ENCODE measurements around the gene CPED1.
A peak's percentile ranks its signal among the peaks of the same experiment; 100 is the strongest.

Gene CPED1

DNA sequence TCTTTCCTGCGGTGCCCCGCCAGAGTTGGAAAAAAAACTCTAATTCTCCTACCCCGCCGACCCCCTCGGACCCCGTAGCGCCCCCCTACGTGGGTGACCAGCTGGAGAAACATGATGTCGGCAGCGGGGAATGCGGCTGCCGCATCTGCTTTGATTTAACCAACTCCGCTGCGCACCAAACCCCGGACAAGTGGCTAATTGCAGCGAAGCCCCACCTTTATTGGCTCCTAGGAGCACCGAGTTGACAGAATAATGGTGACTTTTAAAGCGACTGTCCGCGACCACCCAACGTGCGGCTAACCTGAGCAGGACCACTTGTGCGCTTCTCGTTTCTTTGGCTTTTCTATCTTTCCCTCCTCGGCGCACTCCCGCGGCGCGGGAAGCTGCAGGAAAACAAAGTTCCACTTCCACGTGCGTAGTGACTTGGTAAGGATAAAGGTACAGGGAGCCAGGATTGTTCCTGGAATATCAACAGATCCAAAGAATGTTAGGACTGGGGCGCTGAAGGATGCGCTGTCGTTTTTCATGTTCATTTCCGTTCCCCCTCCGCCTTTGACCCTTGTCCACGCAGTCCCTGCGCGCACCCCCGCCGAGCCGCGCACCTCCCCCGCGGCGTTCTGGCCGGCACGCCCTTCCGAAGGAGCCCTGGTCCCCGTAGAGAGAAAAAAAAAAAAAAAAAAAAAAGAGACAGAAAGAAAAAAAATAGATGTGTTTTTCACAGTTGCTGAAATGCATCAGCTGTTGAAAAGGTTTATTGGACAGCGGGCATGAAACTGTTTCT is 341.7 kb downstream of the CPED1 start (continued):
- TF ChIP-seq ZNF654 (tag by site-specific recombination; IDR thresholded peaks at IDR 0.05; ENCODE audit: low read depth) (no peak), HOXA7 (CRISPR knock-in tag; IDR thresholded peaks at IDR 0.05; ENCODE audit: borderline replicate concordance) (no peak), ZNF394 (tag by site-specific recombination; IDR thresholded peaks at IDR 0.05; ENCODE audit: borderline replicate concordance) (no peak), ZNF169 (tag by site-specific recombination; IDR thresholded peaks at IDR 0.05) (no peak), ZNF24 (tag by site-specific recombination; IDR thresholded peaks at IDR 0.05) (peak; percentile 64; the same call in 1 of the 2 replicates), YY1 (tag by site-specific recombination; IDR thresholded peaks at IDR 0.05) (no peak; the same call in 1 of the 2 replicates), TCF7L2 (IDR thresholded peaks at IDR 0.05; ENCODE audit: borderline replicate concordance, low read depth, low read length) (peak; percentile 31; the same call in 1 of the 2 replicates), ZNF514 (tag by site-specific recombination; IDR thresholded peaks at IDR 0.05) (no peak), ZNF324 (tag by site-specific recombination; IDR thresholded peaks at IDR 0.05) (peak; percentile 69), ZBTB8A (tag by site-specific recombination; IDR thresholded peaks at IDR 0.05) (0 out of 2 replicates have a peak, but pooled peaks have one; percentile 22), ZNF791 (tag by site-specific recombination; IDR thresholded peaks at IDR 0.05) (no peak), ZNF274 (IDR thresholded peaks at IDR 0.05; ENCODE audit: low read length) (no peak), ZNF274 (tag by site-specific recombination; IDR thresholded peaks at IDR 0.05; ENCODE audit: borderline replicate concordance) (no peak), ZBTB48 (tag by site-specific recombination; IDR thresholded peaks at IDR 0.05) (peak; percentile 25; the same call in 1 of the 2 replicates), KLF10 (tag by site-specific recombination; IDR thresholded peaks at IDR 0.05) (no peak), GFI1B (tag by site-specific recombination; IDR thresholded peaks at IDR 0.05) (no peak), ZNF133 (tag by site-specific recombination; IDR thresholded peaks at IDR 0.05) (no peak; the same call in 1 of the 2 replicates), ZNF777 (tag by site-specific recombination; IDR thresholded peaks at IDR 0.05; ENCODE audit: borderline replicate concordance) (no peak), ZNF658 (tag by site-specific recombination; IDR thresholded peaks at IDR 0.05) (no peak), GLI2 (tag by site-specific recombination; IDR thresholded peaks at IDR 0.05; ENCODE audit: borderline replicate concordance, low read depth) (no peak), ZIC2 (tag by site-specific recombination; IDR thresholded peaks at IDR 0.05) (peak; percentile 92), ZNF426 (tag by site-specific recombination; IDR thresholded peaks at IDR 0.05) (no peak)
- TF ChIP-seq, protein P1, sequence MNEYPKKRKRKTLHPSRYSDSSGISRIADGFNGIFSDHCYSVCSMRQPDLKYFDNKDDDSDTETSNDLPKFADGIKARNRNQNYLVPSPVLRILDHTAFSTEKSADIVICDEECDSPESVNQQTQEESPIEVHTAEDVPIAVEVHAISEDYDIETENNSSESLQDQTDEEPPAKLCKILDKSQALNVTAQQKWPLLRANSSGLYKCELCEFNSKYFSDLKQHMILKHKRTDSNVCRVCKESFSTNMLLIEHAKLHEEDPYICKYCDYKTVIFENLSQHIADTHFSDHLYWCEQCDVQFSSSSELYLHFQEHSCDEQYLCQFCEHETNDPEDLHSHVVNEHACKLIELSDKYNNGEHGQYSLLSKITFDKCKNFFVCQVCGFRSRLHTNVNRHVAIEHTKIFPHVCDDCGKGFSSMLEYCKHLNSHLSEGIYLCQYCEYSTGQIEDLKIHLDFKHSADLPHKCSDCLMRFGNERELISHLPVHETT (tag by site-specific recombination; IDR thresholded peaks at IDR 0.05), result no peak; the same call in 1 of the 2 replicates
- TF ChIP-seq, protein P2, sequence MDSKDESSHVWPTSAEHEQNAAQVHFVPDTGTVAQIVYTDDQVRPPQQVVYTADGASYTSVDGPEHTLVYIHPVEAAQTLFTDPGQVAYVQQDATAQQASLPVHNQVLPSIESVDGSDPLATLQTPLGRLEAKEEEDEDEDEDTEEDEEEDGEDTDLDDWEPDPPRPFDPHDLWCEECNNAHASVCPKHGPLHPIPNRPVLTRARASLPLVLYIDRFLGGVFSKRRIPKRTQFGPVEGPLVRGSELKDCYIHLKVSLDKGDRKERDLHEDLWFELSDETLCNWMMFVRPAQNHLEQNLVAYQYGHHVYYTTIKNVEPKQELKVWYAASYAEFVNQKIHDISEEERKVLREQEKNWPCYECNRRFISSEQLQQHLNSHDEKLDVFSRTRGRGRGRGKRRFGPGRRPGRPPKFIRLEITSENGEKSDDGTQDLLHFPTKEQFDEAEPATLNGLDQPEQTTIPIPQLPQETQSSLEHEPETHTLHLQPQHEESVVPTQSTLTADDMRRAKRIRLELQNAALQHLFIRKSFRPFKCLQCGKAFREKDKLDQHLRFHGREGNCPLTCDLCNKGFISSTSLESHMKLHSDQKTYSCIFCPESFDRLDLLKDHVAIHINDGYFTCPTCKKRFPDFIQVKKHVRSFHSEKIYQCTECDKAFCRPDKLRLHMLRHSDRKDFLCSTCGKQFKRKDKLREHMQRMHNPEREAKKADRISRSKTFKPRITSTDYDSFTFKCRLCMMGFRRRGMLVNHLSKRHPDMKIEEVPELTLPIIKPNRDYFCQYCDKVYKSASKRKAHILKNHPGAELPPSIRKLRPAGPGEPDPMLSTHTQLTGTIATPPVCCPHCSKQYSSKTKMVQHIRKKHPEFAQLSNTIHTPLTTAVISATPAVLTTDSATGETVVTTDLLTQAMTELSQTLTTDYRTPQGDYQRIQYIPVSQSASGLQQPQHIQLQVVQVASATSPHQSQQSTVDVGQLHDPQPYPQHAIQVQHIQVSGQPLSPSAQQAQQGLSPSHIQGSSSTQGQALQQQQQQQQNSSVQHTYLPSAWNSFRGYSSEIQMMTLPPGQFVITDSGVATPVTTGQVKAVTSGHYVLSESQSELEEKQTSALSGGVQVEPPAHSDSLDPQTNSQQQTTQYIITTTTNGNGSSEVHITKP (tag by site-specific recombination; IDR thresholded peaks at IDR 0.05), result peak; percentile 34; the same call in 1 of the 2 replicates
- TF ChIP-seq, protein P3, sequence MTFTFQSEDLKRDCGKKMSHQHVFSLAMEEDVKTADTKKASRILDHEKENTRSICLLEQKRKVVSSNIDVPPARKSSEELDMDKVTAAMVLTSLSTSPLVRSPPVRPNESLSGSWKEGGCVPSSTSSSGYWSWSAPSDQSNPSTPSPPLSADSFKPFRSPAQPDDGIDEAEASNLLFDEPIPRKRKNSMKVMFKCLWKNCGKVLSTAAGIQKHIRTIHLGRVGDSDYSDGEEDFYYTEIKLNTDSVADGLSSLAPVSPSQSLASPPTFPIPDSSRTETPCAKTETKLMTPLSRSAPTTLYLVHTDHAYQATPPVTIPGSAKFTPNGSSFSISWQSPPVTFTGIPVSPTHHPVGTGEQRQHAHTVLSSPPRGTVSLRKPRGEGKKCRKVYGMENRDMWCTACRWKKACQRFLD (tag by site-specific recombination; IDR thresholded peaks at IDR 0.05), result no peak
- TF ChIP-seq, protein P4, sequence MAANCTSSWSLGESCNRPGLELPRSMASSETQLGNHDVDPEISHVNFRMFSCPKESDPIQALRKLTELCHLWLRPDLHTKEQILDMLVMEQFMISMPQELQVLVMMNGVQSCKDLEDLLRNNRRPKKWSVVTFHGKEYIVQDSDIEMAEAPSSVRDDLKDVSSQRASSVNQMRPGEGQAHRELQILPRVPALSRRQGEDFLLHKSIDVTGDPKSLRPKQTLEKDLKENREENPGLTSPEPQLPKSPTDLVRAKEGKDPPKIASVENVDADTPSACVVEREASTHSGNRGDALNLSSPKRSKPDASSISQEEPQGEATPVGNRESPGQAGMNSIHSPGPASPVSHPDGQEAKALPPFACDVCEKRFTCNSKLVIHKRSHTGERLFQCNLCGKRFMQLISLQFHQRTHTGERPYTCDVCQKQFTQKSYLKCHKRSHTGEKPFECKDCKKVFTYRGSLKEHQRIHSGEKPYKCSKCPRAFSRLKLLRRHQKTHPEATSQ (tag by site-specific recombination; IDR thresholded peaks at IDR 0.05), result no peak
- TF ChIP-seq, protein P5, sequence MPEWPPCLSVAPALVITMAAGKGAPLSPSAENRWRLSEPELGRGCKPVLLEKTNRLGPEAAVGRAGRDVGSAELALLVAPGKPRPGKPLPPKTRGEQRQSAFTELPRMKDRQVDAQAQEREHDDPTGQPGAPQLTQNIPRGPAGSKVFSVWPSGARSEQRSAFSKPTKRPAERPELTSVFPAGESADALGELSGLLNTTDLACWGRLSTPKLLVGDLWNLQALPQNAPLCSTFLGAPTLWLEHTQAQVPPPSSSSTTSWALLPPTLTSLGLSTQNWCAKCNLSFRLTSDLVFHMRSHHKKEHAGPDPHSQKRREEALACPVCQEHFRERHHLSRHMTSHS (tag by site-specific recombination; IDR thresholded peaks at IDR 0.05), result no peak
- TF ChIP-seq, protein P6, sequence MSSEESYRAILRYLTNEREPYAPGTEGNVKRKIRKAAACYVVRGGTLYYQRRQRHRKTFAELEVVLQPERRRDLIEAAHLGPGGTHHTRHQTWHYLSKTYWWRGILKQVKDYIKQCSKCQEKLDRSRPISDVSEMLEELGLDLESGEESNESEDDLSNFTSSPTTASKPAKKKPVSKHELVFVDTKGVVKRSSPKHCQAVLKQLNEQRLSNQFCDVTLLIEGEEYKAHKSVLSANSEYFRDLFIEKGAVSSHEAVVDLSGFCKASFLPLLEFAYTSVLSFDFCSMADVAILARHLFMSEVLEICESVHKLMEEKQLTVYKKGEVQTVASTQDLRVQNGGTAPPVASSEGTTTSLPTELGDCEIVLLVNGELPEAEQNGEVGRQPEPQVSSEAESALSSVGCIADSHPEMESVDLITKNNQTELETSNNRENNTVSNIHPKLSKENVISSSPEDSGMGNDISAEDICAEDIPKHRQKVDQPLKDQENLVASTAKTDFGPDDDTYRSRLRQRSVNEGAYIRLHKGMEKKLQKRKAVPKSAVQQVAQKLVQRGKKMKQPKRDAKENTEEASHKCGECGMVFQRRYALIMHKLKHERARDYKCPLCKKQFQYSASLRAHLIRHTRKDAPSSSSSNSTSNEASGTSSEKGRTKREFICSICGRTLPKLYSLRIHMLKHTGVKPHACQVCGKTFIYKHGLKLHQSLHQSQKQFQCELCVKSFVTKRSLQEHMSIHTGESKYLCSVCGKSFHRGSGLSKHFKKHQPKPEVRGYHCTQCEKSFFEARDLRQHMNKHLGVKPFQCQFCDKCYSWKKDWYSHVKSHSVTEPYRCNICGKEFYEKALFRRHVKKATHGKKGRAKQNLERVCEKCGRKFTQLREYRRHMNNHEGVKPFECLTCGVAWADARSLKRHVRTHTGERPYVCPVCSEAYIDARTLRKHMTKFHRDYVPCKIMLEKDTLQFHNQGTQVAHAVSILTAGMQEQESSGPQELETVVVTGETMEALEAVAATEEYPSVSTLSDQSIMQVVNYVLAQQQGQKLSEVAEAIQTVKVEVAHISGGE (tag by site-specific recombination; conservative IDR thresholded peaks at IDR 0.05; ENCODE audit: low read depth), result 0 out of 2 replicates have a peak, but pooled peaks have one; percentile 37
